Measurements from ENCODE around the gene PPP1R12A.

PPP1R12A gene

GRCh38 chr12:79975143-79975542 is 40.2 kb upstream of the PPP1R12A start:
- Histone ChIP-seq H3K36me3 (no peaks in the 10 kb centered on the region), H3K4me3 (ENCODE audit: low read depth in 1 of 2, low read length in 1 of 2) (no peak overlapping the region), H3K27me3 (peaks cover 19% of the 10 kb centered on the region), H3K4me1 (ENCODE audit: control insufficient read depth in 1 of 2, insufficient read depth in 1 of 2, low read depth in 1 of 2, low read length in 1 of 2) (no peaks in the 10 kb centered on the region), H3K27ac (no peak overlapping the region), H3K9me3 (no peaks in the 10 kb centered on the region)
- no peak for TF ChIP-seq CTCF (IDR thresholded peaks at IDR 0.05)

- H3K27ac ChIP-seq = no peak overlapping the region
- TF ChIP-seq CTCF (IDR thresholded peaks at IDR 0.05) = no peak
- H3K4me3 ChIP-seq (ENCODE audit: low read depth in 1 of 2, low read length in 1 of 2) = no peak overlapping the region
- no peaks in the 10 kb centered on the region for H3K9me3 ChIP-seq
- H3K4me1 ChIP-seq (ENCODE audit: control insufficient read depth in 1 of 2, insufficient read depth in 1 of 2, low read depth in 1 of 2, low read length in 1 of 2) = no peaks in the 10 kb centered on the region
- H3K36me3 ChIP-seq = no peaks in the 10 kb centered on the region
- H3K27me3 ChIP-seq = peaks cover 19% of the 10 kb centered on the region
Measured at GRCh38 chr12:79973801-79974200, 38.9 kb upstream of the PPP1R12A start.

GRCh38 chr12:79964100-79964627 is 29.3 kb upstream of the PPP1R12A start:
- Histone ChIP-seq H3K4me1 (ENCODE audit: control insufficient read depth in 1 of 2, insufficient read depth in 1 of 2, low read depth in 1 of 2, low read length in 1 of 2) (peaks cover 4 to 14% of the 10 kb centered on the region in 2 experiments), H3K4me3 (ENCODE audit: low read depth in 1 of 2, low read length in 1 of 2) (no peak overlapping the region), H3K27me3 (no peaks in the 10 kb centered on the region), H3K27ac (no peak overlapping the region), H3K9me3 (no peaks in the 10 kb centered on the region), H3K36me3 (no peaks in the 10 kb centered on the region)
- no peak for TF ChIP-seq CTCF (IDR thresholded peaks at IDR 0.05)

- Histone ChIP-seq H3K4me3 (ENCODE audit: low read depth in 1 of 2, low read length in 1 of 2) (no peak overlapping the region), H3K36me3 (no peaks in the 10 kb centered on the region), H3K4me1 (ENCODE audit: control insufficient read depth in 1 of 2, insufficient read depth in 1 of 2, low read depth in 1 of 2, low read length in 1 of 2) (peaks cover 4 to 14% of the 10 kb centered on the region in 2 experiments), H3K27me3 (no peaks in the 10 kb centered on the region), H3K27ac (no peak overlapping the region), H3K9me3 (no peaks in the 10 kb centered on the region)
- TF ChIP-seq CTCF (IDR thresholded peaks at IDR 0.05) = no peak
Measured at GRCh38 chr12:79961411-79961810, 26.5 kb upstream of the PPP1R12A start.

GRCh38 chr12:79959484-79959883 is 24.6 kb upstream of the PPP1R12A start:
- Histone ChIP-seq H3K4me1 (ENCODE audit: control insufficient read depth in 1 of 2, insufficient read depth in 1 of 2, low read depth in 1 of 2, low read length in 1 of 2) (peaks cover 4 to 14% of the 10 kb centered on the region in 2 experiments), H3K4me3 (ENCODE audit: low read depth in 1 of 2, low read length in 1 of 2) (no peak overlapping the region), H3K27ac (no peak overlapping the region), H3K36me3 (no peaks in the 10 kb centered on the region), H3K27me3 (no peaks in the 10 kb centered on the region), H3K9me3 (no peaks in the 10 kb centered on the region)
- no peak for TF ChIP-seq CTCF (IDR thresholded peaks at IDR 0.05)

GRCh38 chr12:79956896-79957295 is 22.0 kb upstream of the PPP1R12A start:
- H3K27ac ChIP-seq = no peak overlapping the region
- H3K4me3 ChIP-seq (ENCODE audit: low read depth in 1 of 2, low read length in 1 of 2) = no peak overlapping the region
- H3K36me3 ChIP-seq = no peaks in the 10 kb centered on the region
- H3K27me3 ChIP-seq = no peaks in the 10 kb centered on the region
- H3K4me1 ChIP-seq (ENCODE audit: control insufficient read depth in 1 of 2, insufficient read depth in 1 of 2, low read depth in 1 of 2, low read length in 1 of 2) = peaks cover 1 to 6% of the 10 kb centered on the region in 2 experiments
- H3K9me3 ChIP-seq = no peaks in the 10 kb centered on the region
- no peak for TF ChIP-seq CTCF (IDR thresholded peaks at IDR 0.05)
